Omental fat pad (tissue), 4 donors: Measurements from ENCODE around the gene ZNF438. TPM values are rescaled to one million over a fixed set of nuclear protein-coding genes. Genes with fewer than 3 reads are reported as not detected.
"Not testable (repeated sequence)": the region's sequence is repeated elsewhere in the genome, so short reads cannot be mapped to it uniquely, and the experiment has no call there.

Source experiments
- ATAC-seq: fragments of 150-250 bp; one replicate; pipeline ENCODE4 v1.9.1; 2016; ENCODE audit warnings: mild to moderate bottlenecking, moderate library complexity; ENCODE audit not compliant: low FRiP score
- DNase-seq: peaks from one replicate; pipeline ENCODE4 v3.0.0-alpha.2; 2019; ENCODE audit warnings: low spot score
- CTCF ChIP-seq, 3 donors: fragments of 450-650 bp; IDR thresholded peaks; one replicate each; pipeline ENCODE4 v1.5.1; 2016 to 2017; ENCODE audit warnings: antibody characterized with exemption in 3 of 3, mild to moderate bottlenecking in 3 of 3, moderate library complexity in 2 of 3
- total RNA-seq, 4 donors: library from RNA; depleted of rRNA; stranded (reverse); fragments of >200 nt; gene quantifications; one replicate each; pipeline ENCODE4 v1.1.0, GENCODE V29; 2016

ZNF438 gene
- total RNA-seq, 4 donors from 2014 or later: 8.9 to 22.9 (median 12.3) TPM

- ATAC-seq (peak; percentile 19), DNase-seq (no peak)
- TF ChIP-seq CTCF (IDR thresholded peaks at IDR 0.05): no peak
These were observed 32.2 kb upstream of the ZNF438 start for GRCh38 chr10:31063841-31064240.

- no peak for ATAC-seq
- DNase-seq: no peak
These were observed 31.2 kb upstream of the ZNF438 start for GRCh38 chr10:31062856-31063255.

GRCh38 chr10:31061941-31062340 is 30.3 kb upstream of the ZNF438 start:
- ATAC-seq (no peak), DNase-seq (no peak)
- no peak for TF ChIP-seq CTCF (IDR thresholded peaks at IDR 0.05)

More at GRCh38 chr10:31062856-31063255, 31.2 kb upstream of the ZNF438 start:
- no peak for TF ChIP-seq CTCF (IDR thresholded peaks at IDR 0.05)

GRCh38 chr10:31058795-31059703 is 27.4 kb upstream of the ZNF438 start:
- ATAC-seq: no peak
- TF ChIP-seq CTCF (IDR thresholded peaks at IDR 0.05): no peak

GRCh38 chr10:31056678-31057077 is 25.0 kb upstream of the ZNF438 start:
- not testable (repeated sequence) for DNase-seq, ATAC-seq

More at GRCh38 chr10:31058795-31059703, 27.4 kb upstream of the ZNF438 start:
- no peak for DNase-seq

GRCh38 chr10:31055573-31056251 is 24.0 kb upstream of the ZNF438 start:
- DNase-seq: no peak
- ATAC-seq: no peak

More at GRCh38 chr10:31055573-31056251, 24.0 kb upstream of the ZNF438 start:
- no peak for TF ChIP-seq CTCF (IDR thresholded peaks at IDR 0.05)
